ENCODE measurements around the gene COL1A1. TPM values are rescaled to one million over a fixed set of nuclear protein-coding genes. Genes with fewer than 3 reads are reported as not detected.

The COL1A1 gene
- total RNA-seq, 1 donor from 2014 or later = 171 TPM

DNA sequence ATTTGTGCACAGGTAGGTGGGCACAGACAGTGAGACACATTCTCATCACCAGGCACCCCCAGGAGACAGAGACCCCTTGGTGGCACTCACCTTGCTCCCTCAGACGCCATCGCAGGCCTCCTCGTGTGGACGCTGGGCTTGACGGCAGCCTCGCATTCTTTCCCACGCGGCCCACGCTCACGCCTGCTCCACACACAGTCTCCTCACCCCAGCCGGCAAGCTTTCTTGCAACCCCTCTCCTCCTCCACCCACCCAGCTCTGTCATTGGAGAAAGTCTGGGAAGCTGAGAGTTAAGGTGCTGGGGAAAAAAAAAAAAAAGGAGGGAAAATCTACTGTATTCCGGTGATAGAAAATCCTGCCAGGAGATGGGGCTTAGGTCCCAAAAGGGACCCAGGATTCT, 20.8 kb downstream of the COL1A1 start:
- no peak for TF ChIP-seq POLR2AphosphoS5 (IDR thresholded peaks at IDR 0.05; ENCODE audit: insufficient read depth in 1 of 2, low read depth in 1 of 2)
- no peak for TF ChIP-seq POLR2A (IDR thresholded peaks at IDR 0.05)
- TF ChIP-seq, protein P1, sequence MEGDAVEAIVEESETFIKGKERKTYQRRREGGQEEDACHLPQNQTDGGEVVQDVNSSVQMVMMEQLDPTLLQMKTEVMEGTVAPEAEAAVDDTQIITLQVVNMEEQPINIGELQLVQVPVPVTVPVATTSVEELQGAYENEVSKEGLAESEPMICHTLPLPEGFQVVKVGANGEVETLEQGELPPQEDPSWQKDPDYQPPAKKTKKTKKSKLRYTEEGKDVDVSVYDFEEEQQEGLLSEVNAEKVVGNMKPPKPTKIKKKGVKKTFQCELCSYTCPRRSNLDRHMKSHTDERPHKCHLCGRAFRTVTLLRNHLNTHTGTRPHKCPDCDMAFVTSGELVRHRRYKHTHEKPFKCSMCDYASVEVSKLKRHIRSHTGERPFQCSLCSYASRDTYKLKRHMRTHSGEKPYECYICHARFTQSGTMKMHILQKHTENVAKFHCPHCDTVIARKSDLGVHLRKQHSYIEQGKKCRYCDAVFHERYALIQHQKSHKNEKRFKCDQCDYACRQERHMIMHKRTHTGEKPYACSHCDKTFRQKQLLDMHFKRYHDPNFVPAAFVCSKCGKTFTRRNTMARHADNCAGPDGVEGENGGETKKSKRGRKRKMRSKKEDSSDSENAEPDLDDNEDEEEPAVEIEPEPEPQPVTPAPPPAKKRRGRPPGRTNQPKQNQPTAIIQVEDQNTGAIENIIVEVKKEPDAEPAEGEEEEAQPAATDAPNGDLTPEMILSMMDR (IDR thresholded peaks at IDR 0.05) = no peak
- Histone ChIP-seq H3K36me3 (no peaks in the 10 kb centered on the region), H3K27ac (peak overlapping the region; percentile 97), H3K27me3 (no peaks in the 10 kb centered on the region), H3K4me1 (peaks cover 69% of the 10 kb centered on the region), H3K9me3 (no peaks in the 10 kb centered on the region), H3K4me3 (no peak overlapping the region)
- intact Hi-C loops (cut with DNase I) = no loop called here
- no peak for DNase-seq (ENCODE audit: extremely low spot score in 2 of 2)

DNA sequence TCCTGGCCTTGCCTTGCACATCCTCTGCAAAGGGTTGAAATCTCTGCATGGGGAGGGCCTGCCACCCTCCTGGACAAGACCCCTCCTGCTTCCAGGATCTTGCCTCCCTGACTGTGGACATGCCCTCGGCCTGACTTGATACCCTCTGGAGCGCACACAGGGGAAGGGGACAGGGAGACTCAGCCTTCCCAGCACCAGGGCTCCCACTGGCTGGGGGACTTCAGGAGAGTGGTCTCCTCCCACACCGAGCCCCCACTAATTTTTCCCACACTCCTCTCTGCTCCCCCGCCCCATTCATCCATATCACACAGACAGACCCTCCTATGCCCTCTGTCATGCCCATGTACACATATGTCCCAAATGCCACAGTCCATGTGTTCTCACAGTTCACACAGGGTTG, 21.3 kb downstream of the COL1A1 start:
- Histone ChIP-seq H3K9me3 (no peaks in the 10 kb centered on the region), H3K27ac (peak overlapping the region; percentile 97), H3K4me3 (no peak overlapping the region), H3K27me3 (no peaks in the 10 kb centered on the region), H3K36me3 (no peaks in the 10 kb centered on the region), H3K4me1 (peaks cover 65% of the 10 kb centered on the region)
- DNase-seq (ENCODE audit: extremely low spot score in 2 of 2) = no peak
- TF ChIP-seq, protein P1 (IDR thresholded peaks at IDR 0.05) = no peak
- TF ChIP-seq POLR2A (IDR thresholded peaks at IDR 0.05) (no peak), POLR2AphosphoS5 (IDR thresholded peaks at IDR 0.05; ENCODE audit: insufficient read depth in 1 of 2, low read depth in 1 of 2) (no peak)
- intact Hi-C loops (cut with DNase I) = no loop called here

DNA sequence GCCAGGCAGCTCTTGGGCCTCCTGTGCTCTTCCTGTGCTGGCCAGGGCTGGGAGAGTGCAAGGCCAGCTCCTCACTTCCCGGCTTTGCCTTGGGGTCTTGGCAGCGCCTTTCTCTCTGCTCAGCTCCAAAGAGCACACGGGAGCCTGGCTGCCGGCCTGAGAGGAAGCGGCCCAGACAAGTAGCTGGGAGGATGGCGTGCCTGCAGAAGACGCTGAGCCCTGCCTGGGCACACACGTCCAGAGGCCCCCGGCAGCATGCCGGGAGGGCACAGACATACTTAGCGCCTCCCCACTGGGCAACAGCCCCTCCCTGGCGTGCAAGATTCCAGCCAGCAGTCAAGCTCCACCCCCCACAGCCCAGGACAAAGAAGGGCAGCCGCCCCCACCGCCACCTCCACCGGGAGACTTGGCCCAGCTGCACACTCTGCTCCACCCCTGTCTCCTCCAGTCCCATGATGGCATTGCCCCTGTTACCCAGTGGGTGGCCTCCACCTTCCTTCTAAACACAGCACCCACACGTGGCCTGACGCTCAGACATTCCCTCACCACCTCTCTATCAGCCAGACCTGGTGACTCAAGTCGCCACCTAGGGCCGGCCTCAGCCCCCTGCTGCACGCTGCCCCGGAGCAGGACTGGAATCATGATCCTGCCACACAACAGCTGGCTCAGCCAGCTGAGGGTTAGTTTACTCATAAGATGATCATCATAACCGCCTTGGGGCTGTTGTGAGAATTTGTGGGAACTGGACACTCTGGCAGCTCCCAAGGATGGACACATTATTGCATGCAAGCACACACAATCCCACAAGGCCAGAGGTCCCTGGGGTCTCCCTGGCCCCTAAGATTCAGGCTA, 23.2 kb downstream of the COL1A1 start:
- no peaks in the 10 kb centered on the region for H3K36me3 ChIP-seq
- TF ChIP-seq, protein P1 (IDR thresholded peaks at IDR 0.05) = peak in 1 of 3 experiments; percentile 18
- TF ChIP-seq POLR2A (IDR thresholded peaks at IDR 0.05) (no peak), POLR2AphosphoS5 (IDR thresholded peaks at IDR 0.05; ENCODE audit: insufficient read depth in 1 of 2, low read depth in 1 of 2) (peak; percentile 43 to 74)
- peak overlapping the region in 1 of 2 donors; percentile 33 for H3K4me3 ChIP-seq
- H3K9me3 ChIP-seq = no peaks in the 10 kb centered on the region
- H3K27ac ChIP-seq = peak overlapping the region; percentile 97
- intact Hi-C loops (cut with DNase I) = no loop called here
- no peak for DNase-seq (ENCODE audit: extremely low spot score in 2 of 2)
- no peaks in the 10 kb centered on the region for H3K27me3 ChIP-seq
- H3K4me1 ChIP-seq = peaks cover 57% of the 10 kb centered on the region

DNA sequence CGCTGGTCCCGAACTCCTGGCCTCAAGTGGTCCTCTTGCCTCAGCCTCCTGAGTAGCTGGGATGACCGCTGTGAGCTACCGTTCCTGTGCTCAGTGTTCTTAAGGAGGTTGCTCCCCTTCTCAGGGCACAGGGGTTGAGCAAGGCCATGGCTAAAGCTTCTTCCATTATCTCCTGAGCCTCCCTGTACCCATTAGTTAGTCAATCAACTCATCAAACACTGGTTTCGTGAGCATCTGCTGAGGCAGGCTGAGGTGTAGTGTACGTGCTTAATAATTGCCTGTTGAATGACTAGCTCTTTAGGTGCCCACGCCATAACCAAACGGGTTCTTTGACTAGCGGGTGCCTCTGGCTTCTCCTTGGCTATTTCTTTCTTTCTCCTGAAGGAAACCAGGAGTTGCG, 24.0 kb downstream of the COL1A1 start:
- Histone ChIP-seq H3K4me1 (peaks cover 57% of the 10 kb centered on the region), H3K36me3 (no peaks in the 10 kb centered on the region), H3K9me3 (no peaks in the 10 kb centered on the region), H3K27ac (peak overlapping the region; percentile 97), H3K4me3 (no peak overlapping the region), H3K27me3 (no peaks in the 10 kb centered on the region)
- intact Hi-C loops (cut with DNase I) = no loop called here
- DNase-seq (ENCODE audit: extremely low spot score in 2 of 2) = no peak
- TF ChIP-seq, protein P1 (IDR thresholded peaks at IDR 0.05) = no peak
- TF ChIP-seq POLR2A (IDR thresholded peaks at IDR 0.05) = no peak
- no peak for TF ChIP-seq POLR2AphosphoS5 (IDR thresholded peaks at IDR 0.05; ENCODE audit: insufficient read depth in 1 of 2, low read depth in 1 of 2)
